RWPE2 (cell line): ENCODE data around the gene TRH.

Experiments
- ATAC-seq: fragments of 200-7000 bp; cut with Tn5 transposase; 3 replicates; pipeline ENCODE4 v1.9.1; 2021; ENCODE audit warnings: low read depth
- DNase-seq: peaks from one replicate; pipeline ENCODE4 v3.0.0-alpha.2; 2020; ENCODE audit warnings: low spot score
- H3K27ac ChIP-seq: fragments of 450-650 bp; 2 replicates; pipeline ENCODE4 v1.5.1; 2017; ENCODE audit warnings: mild to moderate bottlenecking; ENCODE audit not compliant: poor library complexity, severe bottlenecking
- H3K27me3 ChIP-seq: fragments of 250-450 bp; sonication (Bioruptor Pico); 2 replicates; pipeline ENCODE4 v1.5.1; 2021; ENCODE audit warnings: mild to moderate bottlenecking, moderate library complexity; ENCODE audit not compliant: insufficient read depth, poor library complexity, severe bottlenecking
- H3K36me3 ChIP-seq: fragments of 250-450 bp; sonication (Bioruptor Pico); 2 replicates; pipeline ENCODE4 v1.5.1; 2020; ENCODE audit warnings: low read depth, mild to moderate bottlenecking, moderate library complexity
- H3K4me1 ChIP-seq: fragments of 250-450 bp; sonication (Bioruptor Pico); 2 replicates; pipeline ENCODE4 v1.5.1; 2021; ENCODE audit warnings: mild to moderate bottlenecking, moderate library complexity; ENCODE audit not compliant: insufficient read depth, poor library complexity, severe bottlenecking
- H3K4me3 ChIP-seq: fragments of 250-450 bp; sonication (Bioruptor Pico); 2 replicates; pipeline ENCODE4 v1.5.1; 2021; ENCODE audit warnings: mild to moderate bottlenecking, moderate library complexity; ENCODE audit not compliant: severe bottlenecking
- H3K9me3 ChIP-seq: fragments of 250-450 bp; sonication (Bioruptor Pico); 2 replicates; pipeline ENCODE4 v1.5.1; 2021; ENCODE audit warnings: mild to moderate bottlenecking, moderate library complexity; ENCODE audit not compliant: severe bottlenecking
- CTCF ChIP-seq: fragments of 450-650 bp; IDR thresholded peaks from one replicate; pipeline ENCODE4 v1.5.1; 2017; ENCODE audit warnings: mild to moderate bottlenecking, moderate library complexity; ENCODE audit not compliant: poor library complexity, severe bottlenecking

The TRH gene

GRCh38 chr3:129984125-129984524 lies 9.6 kb downstream of the TRH start:
- no peak overlapping the region for H3K4me3 ChIP-seq
- no peaks in the 10 kb centered on the region for H3K36me3 ChIP-seq
- H3K9me3 ChIP-seq: no peaks in the 10 kb centered on the region
- H3K27me3 ChIP-seq: peaks cover 3% of the 10 kb centered on the region
- TF ChIP-seq CTCF: no peak
- no peak overlapping the region for H3K27ac ChIP-seq
- no peaks in the 10 kb centered on the region for H3K4me1 ChIP-seq
- no peak for ATAC-seq
- no peak for DNase-seq

- DNase-seq: no peak
Observed at GRCh38 chr3:129985113-129985512, 10.6 kb downstream of the TRH start.

GRCh38 chr3:129988429-129988828 lies 13.9 kb downstream of the TRH start:
- Histone ChIP-seq H3K4me1 (no peaks in the 10 kb centered on the region), H3K27me3 (peaks cover 3% of the 10 kb centered on the region), H3K4me3 (no peak overlapping the region), H3K27ac (no peak overlapping the region), H3K9me3 (no peaks in the 10 kb centered on the region), H3K36me3 (no peaks in the 10 kb centered on the region)
- TF ChIP-seq CTCF: no peak
- ATAC-seq (no peak), DNase-seq (no peak)

More at GRCh38 chr3:129985113-129985512, 10.6 kb downstream of the TRH start:
- no peak overlapping the region for H3K27ac ChIP-seq
- no peak for TF ChIP-seq CTCF
- no peak overlapping the region for H3K4me3 ChIP-seq
- no peak for ATAC-seq
- no peaks in the 10 kb centered on the region for H3K9me3 ChIP-seq
- H3K36me3 ChIP-seq: no peaks in the 10 kb centered on the region
- H3K4me1 ChIP-seq: no peaks in the 10 kb centered on the region
- H3K27me3 ChIP-seq: peaks cover 3% of the 10 kb centered on the region

- Histone ChIP-seq H3K4me1 (no peaks in the 10 kb centered on the region), H3K27ac (no peak overlapping the region), H3K27me3 (peaks cover 3% of the 10 kb centered on the region), H3K36me3 (no peaks in the 10 kb centered on the region), H3K9me3 (no peaks in the 10 kb centered on the region), H3K4me3 (no peak overlapping the region)
- DNase-seq (no peak), ATAC-seq (no peak)
- no peak for TF ChIP-seq CTCF
Observed at GRCh38 chr3:129989414-129989813, 14.9 kb downstream of the TRH start.

- no peak overlapping the region for H3K27ac ChIP-seq
- no peaks in the 10 kb centered on the region for H3K36me3 ChIP-seq
- H3K9me3 ChIP-seq: no peaks in the 10 kb centered on the region
- H3K4me1 ChIP-seq: no peaks in the 10 kb centered on the region
- no peak for TF ChIP-seq CTCF
- H3K4me3 ChIP-seq: no peak overlapping the region
- H3K27me3 ChIP-seq: no peaks in the 10 kb centered on the region
- ATAC-seq: peak; percentile 64
- DNase-seq: no peak
Observed at GRCh38 chr3:129992781-129993180, 18.3 kb downstream of the TRH start.
